Endometrial microvascular endothelial cells (primary cell): Measurements from ENCODE around the gene SMCO4. TPM values are rescaled to one million over a fixed set of nuclear protein-coding genes. Genes with fewer than 3 reads are reported as not detected.
"Not testable (repeated sequence)": the region's sequence is repeated elsewhere in the genome, so short reads cannot be mapped to it uniquely, and the experiment has no call there.

Experiments
- in situ Hi-C: cut with HindIII; loops from 2 replicates; pipeline ENCODE4 v1.10.0; 2017; ENCODE audit warnings: low sequenced_read_pairs, low pct_unique_long_range_greater_than_20kb; ENCODE audit errors: inconsistent ontology term
- total RNA-seq: library from RNA; depleted of rRNA; stranded (reverse); fragments of >200 nt; gene quantifications from one replicate; pipeline ENCODE4 v1.2.3, GENCODE V29; 2015; ENCODE audit errors: inconsistent ontology term

Gene SMCO4
- total RNA-seq, 1 donor from 2014 or later: 10.1 TPM

DNA sequence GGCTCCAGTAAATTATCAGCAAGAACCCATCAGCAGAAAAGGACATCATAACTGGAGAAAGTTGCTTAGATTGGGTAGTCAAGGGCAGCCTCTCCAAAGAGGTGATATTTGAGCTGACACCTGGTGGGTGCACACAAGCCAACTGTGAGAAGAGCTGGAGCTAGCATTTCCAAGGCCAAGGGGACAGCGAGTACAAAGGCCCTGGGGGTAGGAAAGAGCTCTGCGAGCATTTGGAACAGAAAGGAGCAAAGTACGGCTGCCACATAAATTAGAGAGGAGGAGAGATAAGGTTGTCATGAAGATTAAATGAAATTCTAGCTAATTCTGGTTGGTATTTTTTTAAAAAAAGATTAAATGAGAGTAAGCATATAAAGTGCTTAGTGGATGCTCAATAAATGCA lies 21.7 kb upstream of the SMCO4 start:
- in situ Hi-C loops: no loop called here

DNA sequence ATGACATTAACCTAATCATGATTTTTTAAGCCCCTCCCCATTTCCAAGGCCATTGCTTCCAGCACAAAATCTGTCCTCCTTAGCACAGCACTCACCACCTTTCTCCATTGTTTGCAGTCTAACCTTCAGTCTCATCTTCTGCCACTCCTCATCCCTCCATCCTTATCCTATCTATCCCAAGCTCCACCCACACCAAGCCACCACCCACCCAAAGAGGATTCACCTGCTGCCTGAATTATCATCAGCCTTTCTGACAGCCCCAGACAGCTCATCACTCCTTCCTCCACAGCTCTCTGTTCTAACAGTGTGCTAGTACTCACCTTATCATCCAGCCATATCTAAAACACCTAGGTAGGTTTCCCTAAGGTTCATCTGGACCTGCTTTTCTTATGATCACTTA lies 20.7 kb upstream of the SMCO4 start:
- in situ Hi-C loops: no loop called here

DNA sequence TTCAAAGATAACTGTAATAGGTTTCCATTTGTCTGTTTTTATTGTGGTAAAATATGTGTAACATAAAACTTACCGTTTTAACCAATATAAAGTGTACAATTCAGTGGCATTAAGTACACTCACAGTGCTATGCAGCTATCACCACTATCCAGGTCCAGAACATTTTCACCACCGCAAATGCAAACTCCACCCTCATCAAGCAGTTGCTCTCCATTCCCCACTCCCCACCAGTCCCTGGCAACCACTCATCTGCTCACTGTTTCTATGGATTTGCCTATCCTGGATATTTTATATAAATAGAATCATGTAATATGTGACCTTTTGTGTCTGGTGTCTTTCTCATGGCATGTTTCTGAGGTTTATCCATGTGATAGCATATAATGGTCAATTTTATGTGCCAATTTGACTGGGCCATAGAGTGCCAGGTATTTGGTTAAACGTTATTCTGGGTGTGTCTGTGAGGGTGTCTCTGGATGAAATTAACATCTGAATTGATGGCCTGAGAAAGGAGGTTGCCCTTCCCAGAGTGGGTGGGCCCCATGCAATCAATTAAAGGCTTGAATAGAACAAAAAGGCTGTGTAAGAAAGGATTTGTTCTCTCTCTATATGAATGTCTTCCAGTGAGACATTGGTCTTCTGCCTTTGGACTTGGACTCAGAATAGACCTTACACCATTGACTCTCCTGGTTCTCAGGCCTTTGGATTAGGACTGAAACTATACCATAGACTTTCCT lies 17.2 kb upstream of the SMCO4 start:
- in situ Hi-C loops: no loop called here

GRCh38 chr11:93559681-93560080 lies 16.5 kb upstream of the SMCO4 start:
- in situ Hi-C loops: no loop called here

DNA sequence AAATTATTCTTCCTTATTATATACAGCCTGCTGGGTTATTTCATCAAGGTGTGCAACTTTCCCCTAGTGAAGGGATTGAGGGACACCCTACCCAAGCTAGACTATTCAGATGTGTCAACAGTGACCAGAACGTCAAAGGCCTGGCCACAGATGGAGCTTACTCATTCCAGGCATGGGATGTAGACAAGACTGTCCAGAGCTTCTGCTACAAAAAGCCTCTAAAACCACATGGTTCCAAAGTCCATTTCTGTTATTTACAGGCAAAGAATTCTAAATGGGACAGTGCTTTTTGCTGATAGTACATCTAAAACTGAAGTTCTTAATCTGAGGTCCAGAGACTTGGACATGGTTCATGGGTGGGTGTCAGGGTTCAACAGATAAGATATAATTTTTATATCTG lies 9.7 kb upstream of the SMCO4 start:
- in situ Hi-C loops: no loop called here

- in situ Hi-C loops: no loop called here
Measured at GRCh38 chr11:93549976-93550375, 6.8 kb upstream of the SMCO4 start.

DNA sequence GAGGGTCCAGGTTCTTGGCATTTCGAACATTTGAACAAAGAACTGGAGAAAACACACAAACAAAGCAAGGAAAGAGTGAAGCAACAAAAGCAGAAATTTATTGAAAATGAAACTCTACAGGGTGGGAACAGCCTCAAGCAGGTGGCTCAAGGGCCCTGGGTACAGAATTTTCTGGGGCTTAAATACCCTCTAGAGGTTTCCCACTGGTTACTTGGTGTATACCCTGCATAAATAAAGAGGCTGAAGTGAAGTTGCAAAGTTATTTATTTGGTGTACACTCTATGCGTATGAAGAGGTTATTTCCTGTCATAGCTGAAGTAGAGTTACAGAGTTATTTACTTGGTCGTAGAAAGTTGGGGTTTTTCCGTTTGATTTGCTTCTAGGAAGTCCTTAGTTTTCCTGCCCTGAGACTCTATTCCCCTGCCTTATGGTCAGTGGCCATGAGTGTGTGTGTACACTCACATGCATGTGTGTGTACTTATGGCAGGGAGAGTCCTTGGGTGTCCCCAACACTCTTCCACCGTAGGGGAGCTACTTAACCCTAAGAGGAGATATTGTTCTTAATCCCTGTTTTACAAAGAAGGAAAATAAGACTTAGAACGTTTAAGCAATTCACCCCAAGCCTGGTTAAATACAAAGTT lies 5.6 kb upstream of the SMCO4 start:
- in situ Hi-C loops: no loop called here

DNA sequence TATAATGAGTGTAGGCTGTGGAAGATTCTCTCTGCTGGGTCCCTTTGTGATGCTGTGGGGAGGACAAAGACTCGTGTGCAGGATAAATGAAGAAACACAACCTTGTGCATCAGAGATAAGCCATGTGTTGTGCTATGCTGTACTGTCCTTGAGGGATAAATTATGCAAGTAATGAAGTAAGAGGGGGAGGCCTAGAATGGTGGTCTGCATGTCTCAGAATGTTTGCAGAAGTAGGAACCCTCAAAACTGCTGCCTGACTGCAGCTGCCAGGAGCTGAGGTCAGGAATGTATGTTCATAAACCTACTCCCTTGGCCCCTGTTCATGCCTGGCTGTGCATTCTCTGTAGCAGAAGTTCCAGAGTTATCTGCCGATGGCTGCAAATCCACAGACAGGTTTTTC lies 4.6 kb upstream of the SMCO4 start:
- in situ Hi-C loops: no loop called here

DNA sequence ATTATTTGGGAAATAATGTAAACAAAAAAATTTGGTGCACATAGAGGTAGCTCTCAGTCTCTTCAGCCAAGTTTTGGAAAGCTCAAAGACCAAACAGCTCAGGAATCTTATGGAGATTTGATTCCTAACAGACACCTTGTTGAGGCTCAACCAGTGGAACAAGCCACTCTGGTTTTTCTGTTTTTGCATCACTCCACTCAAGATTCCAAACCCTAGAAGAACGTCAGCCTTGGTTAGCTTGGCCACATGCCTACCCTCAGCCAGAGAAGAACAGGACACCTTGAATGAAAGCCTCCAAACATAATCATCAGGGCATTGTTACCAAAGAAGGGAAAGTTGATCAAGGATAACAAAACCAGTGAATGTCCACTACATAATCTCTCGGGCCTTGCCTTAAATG lies 3.8 kb upstream of the SMCO4 start:
- in situ Hi-C loops: no loop called here

GRCh38 chr11:93545566-93545965 lies 2.4 kb upstream of the SMCO4 start:
- in situ Hi-C loops: no loop called here

- in situ Hi-C loops: no loop called here
Measured at GRCh38 chr11:93542811-93543229, 371 bp downstream of the SMCO4 start.

GRCh38 chr11:93541884-93542810 lies 1.0 kb downstream of the SMCO4 start:
- in situ Hi-C loops: no loop called here

GRCh38 chr11:93540896-93541553 lies 2.2 kb downstream of the SMCO4 start:
- in situ Hi-C loops: no loop called here

GRCh38 chr11:93540337-93540736 lies 2.9 kb downstream of the SMCO4 start:
- in situ Hi-C loops: no loop called here

DNA sequence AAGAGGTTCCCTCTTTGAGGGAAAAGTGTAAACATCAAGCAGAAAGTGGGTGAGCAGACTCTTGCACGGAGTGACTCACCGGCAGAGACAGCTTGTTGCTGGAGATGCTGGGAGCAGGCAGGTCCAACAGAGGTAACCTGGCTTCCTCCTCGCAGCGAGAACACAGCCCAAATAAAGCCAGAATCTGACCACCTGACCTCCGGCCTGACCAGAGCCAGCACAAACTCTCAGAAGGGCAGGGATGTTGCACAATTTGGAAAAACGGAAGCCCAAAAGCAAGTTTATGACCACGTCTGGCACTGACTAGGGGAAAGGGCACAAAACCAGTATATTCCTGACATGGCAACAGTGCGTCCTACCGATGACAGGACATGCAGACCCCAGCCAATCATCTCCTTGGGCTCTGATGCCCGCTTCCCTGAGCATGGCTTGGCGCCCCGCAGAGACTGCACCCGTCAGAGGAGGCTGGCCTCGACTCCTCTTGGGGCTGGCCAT lies 5.4 kb downstream of the SMCO4 start:
- in situ Hi-C loops: no loop called here

DNA sequence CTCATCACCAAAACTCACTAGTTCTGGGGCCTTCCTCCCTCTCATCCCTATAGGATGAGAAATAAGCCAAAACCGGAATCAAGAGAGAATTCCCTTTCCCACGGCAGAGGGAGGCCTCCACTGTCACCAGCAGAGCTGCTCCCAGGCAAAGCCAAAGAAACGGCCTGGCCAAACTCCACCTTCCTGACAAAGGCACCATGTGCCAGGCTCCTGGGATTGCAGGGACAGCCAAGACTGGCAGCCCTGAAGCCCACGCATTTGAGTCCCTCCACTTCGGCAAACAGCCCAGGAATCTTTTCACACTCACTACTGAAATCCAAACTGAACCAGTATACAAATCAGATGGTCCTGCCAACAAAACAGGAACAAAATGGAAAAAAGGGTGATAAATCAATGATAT lies 6.1 kb downstream of the SMCO4 start:
- in situ Hi-C loops: no loop called here

GRCh38 chr11:93536101-93536861 lies 6.9 kb downstream of the SMCO4 start:
- in situ Hi-C loops: no loop called here

DNA sequence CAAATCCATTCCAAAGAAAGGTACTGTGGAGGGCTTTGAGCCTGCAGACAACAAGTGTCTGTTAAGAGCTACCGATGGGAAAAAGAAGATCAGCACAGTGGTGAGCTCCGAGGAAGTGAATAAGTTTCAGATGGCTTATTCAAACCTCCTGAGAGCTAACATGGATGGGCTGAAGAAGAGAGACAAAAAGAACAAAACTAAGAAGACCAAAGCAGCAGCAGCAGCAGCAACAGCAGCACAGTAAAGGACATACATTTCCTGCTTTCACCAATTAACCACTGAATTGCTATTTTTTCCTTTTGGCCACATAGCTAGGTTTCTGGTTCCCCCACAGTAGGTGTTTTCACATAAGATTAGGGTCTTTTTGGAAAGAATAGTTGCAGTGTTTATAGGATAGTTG lies 7.6 kb downstream of the SMCO4 start:
- in situ Hi-C loops: not testable (repeated sequence)
